ENCODE measurements around the gene IFNL4. TPM values are rescaled to one million over a fixed set of nuclear protein-coding genes. Genes with fewer than 3 reads are reported as not detected.
A peak's percentile ranks its signal among the peaks of the same experiment; 100 is the strongest.
"Not testable (repeated sequence)": the region's sequence is repeated elsewhere in the genome, so short reads cannot be mapped to it uniquely, and the experiment has no call there.

The IFNL4 gene
- total and polyA plus RNA-seq, 2 donors (not counting 1 experiment from before 2014, with no cell fraction given): not detected

- peak in 1 of 2 donors; percentile 23 for DNase-seq (ENCODE audit: low read depth in 2 of 2)
- H3K4me3 ChIP-seq (replicated peaks in 1 of 4; ENCODE audit: control extremely low read depth in 1 of 4, insufficient read depth in 1 of 4, low read depth in 3 of 4, low read length in 4 of 4): no peak overlapping the region
- H3K9me3 ChIP-seq (ENCODE audit: control insufficient read depth, insufficient read depth, low read depth, low read length): no peaks in the 10 kb centered on the region
- no peak overlapping the region for H3K27ac ChIP-seq (ENCODE audit: insufficient read depth, low read length)
- no peak overlapping the region for H3K9ac ChIP-seq (ENCODE audit: insufficient read depth, low read length)
- no peaks in the 10 kb centered on the region for H3K4me1 ChIP-seq (ENCODE audit: control insufficient read depth, extremely low read depth, insufficient read depth, low read length)
- H4K20me1 ChIP-seq (ENCODE audit: control insufficient read depth, extremely low read depth, insufficient read depth, low read length): no peaks in the 10 kb centered on the region
- no peaks in the 10 kb centered on the region for H3K79me2 ChIP-seq (ENCODE audit: control insufficient read depth, insufficient read depth, low read length)
- no peak overlapping the region for H2AFZ ChIP-seq (ENCODE audit: low read length)
- TF ChIP-seq CTCF (conservative IDR thresholded peaks at IDR 0.05 in 1 of 2, IDR thresholded peaks at IDR 0.05 in 1 of 2; ENCODE audit: low read depth in 1 of 2, low read length in 2 of 2) (no peak), EZH2 (IDR thresholded peaks at IDR 0.05; ENCODE audit: low read length, missing control alignments) (peak; percentile 73)
- H3K36me3 ChIP-seq (ENCODE audit: control insufficient read depth, insufficient read depth, low read length): no peaks in the 10 kb centered on the region
- peaks cover 30% of the 10 kb centered on the region for H3K27me3 ChIP-seq (ENCODE audit: control insufficient read depth, insufficient read depth, low read length)
- no peak overlapping the region for H3K4me2 ChIP-seq (ENCODE audit: extremely low read depth, insufficient read depth, low read length)
Measured at GRCh38 chr19:39247701-39248664, 673 bp downstream of the IFNL4 start.

- Histone ChIP-seq H3K4me3 (replicated peaks in 1 of 4; ENCODE audit: control extremely low read depth in 1 of 4, insufficient read depth in 1 of 4, low read depth in 3 of 4, low read length in 4 of 4) (no peak overlapping the region), H3K27me3 (ENCODE audit: control insufficient read depth, insufficient read depth, low read length) (peaks cover 28% of the 10 kb centered on the region), H3K79me2 (ENCODE audit: control insufficient read depth, insufficient read depth, low read length) (no peaks in the 10 kb centered on the region), H3K4me1 (ENCODE audit: control insufficient read depth, extremely low read depth, insufficient read depth, low read length) (no peaks in the 10 kb centered on the region), H4K20me1 (ENCODE audit: control insufficient read depth, extremely low read depth, insufficient read depth, low read length) (no peaks in the 10 kb centered on the region), H3K36me3 (ENCODE audit: control insufficient read depth, insufficient read depth, low read length) (no peaks in the 10 kb centered on the region), H3K9me3 (ENCODE audit: control insufficient read depth, insufficient read depth, low read depth, low read length) (no peaks in the 10 kb centered on the region), H2AFZ (ENCODE audit: low read length) (no peak overlapping the region), H3K9ac (ENCODE audit: insufficient read depth, low read length) (no peak overlapping the region), H3K4me2 (ENCODE audit: extremely low read depth, insufficient read depth, low read length) (no peak overlapping the region), H3K27ac (ENCODE audit: insufficient read depth, low read length) (no peak overlapping the region)
- DNase-seq (ENCODE audit: low read depth in 2 of 2): peak in 1 of 2 donors; percentile 12
- TF ChIP-seq EZH2 (IDR thresholded peaks at IDR 0.05; ENCODE audit: low read length, missing control alignments): no peak
- TF ChIP-seq CTCF (conservative IDR thresholded peaks at IDR 0.05 in 1 of 2, IDR thresholded peaks at IDR 0.05 in 1 of 2; ENCODE audit: low read depth in 1 of 2, low read length in 2 of 2): no peak
Measured at GRCh38 chr19:39246951-39247669, 1.5 kb downstream of the IFNL4 start.

- not testable (repeated sequence) for H3K79me2 ChIP-seq (ENCODE audit: control insufficient read depth, insufficient read depth, low read length); H3K36me3 ChIP-seq (ENCODE audit: control insufficient read depth, insufficient read depth, low read length); H3K4me3 ChIP-seq (replicated peaks in 1 of 4; ENCODE audit: control extremely low read depth in 1 of 4, insufficient read depth in 1 of 4, low read depth in 3 of 4, low read length in 4 of 4); H3K27ac ChIP-seq (ENCODE audit: insufficient read depth, low read length); H4K20me1 ChIP-seq (ENCODE audit: control insufficient read depth, extremely low read depth, insufficient read depth, low read length); H2AFZ ChIP-seq (ENCODE audit: low read length); H3K9ac ChIP-seq (ENCODE audit: insufficient read depth, low read length); H3K4me2 ChIP-seq (ENCODE audit: extremely low read depth, insufficient read depth, low read length); H3K9me3 ChIP-seq (ENCODE audit: control insufficient read depth, insufficient read depth, low read depth, low read length); DNase-seq (ENCODE audit: low read depth in 2 of 2); H3K4me1 ChIP-seq (ENCODE audit: control insufficient read depth, extremely low read depth, insufficient read depth, low read length)
- H3K27me3 ChIP-seq (ENCODE audit: control insufficient read depth, insufficient read depth, low read length): peaks cover 26% of the 10 kb centered on the region
Measured at GRCh38 chr19:39245166-39245565, 3.5 kb downstream of the IFNL4 start.

- H3K27ac ChIP-seq (ENCODE audit: insufficient read depth, low read length); H3K9me3 ChIP-seq (ENCODE audit: control insufficient read depth, insufficient read depth, low read depth, low read length); H3K36me3 ChIP-seq (ENCODE audit: control insufficient read depth, insufficient read depth, low read length); H4K20me1 ChIP-seq (ENCODE audit: control insufficient read depth, extremely low read depth, insufficient read depth, low read length); H2AFZ ChIP-seq (ENCODE audit: low read length); H3K79me2 ChIP-seq (ENCODE audit: control insufficient read depth, insufficient read depth, low read length); DNase-seq (ENCODE audit: low read depth in 2 of 2); H3K4me2 ChIP-seq (ENCODE audit: extremely low read depth, insufficient read depth, low read length); H3K9ac ChIP-seq (ENCODE audit: insufficient read depth, low read length); H3K4me1 ChIP-seq (ENCODE audit: control insufficient read depth, extremely low read depth, insufficient read depth, low read length); H3K4me3 ChIP-seq (replicated peaks in 1 of 4; ENCODE audit: control extremely low read depth in 1 of 4, insufficient read depth in 1 of 4, low read depth in 3 of 4, low read length in 4 of 4): not testable (repeated sequence)
- peaks cover 28% of the 10 kb centered on the region for H3K27me3 ChIP-seq (ENCODE audit: control insufficient read depth, insufficient read depth, low read length)
Measured at GRCh38 chr19:39244410-39245100, 4.1 kb downstream of the IFNL4 start, which contains the start of gene IFNL3. Gene IFNL3 (minus strand): TSS chr19:39245006. CDS start chr19:39244967, 39 bp downstream.

Data from fibroblast of lung (primary cell).